GM21576 (cell line): ENCODE measurements around the gene DEPDC5.

Experiments used
- ATAC-seq: cut with Tn5 transposase; IDR thresholded peaks from one replicate; pipeline ENCODE4 v1.9.1; 2021; ENCODE audit warnings: mild to moderate bottlenecking, moderate library complexity; ENCODE audit not compliant: unreplicated experiment

DEPDC5 gene

GRCh38 chr22:31883989-31884388 is 130.2 kb downstream of the DEPDC5 start:
- ATAC-seq = no peak

GRCh38 chr22:31891366-31892079 is 137.7 kb downstream of the DEPDC5 start:
- no peak for ATAC-seq

- ATAC-seq = no peak
Observed at GRCh38 chr22:31892080-31892433, 138.2 kb downstream of the DEPDC5 start.

GRCh38 chr22:31893460-31893859 is 139.6 kb downstream of the DEPDC5 start:
- no peak for ATAC-seq

- ATAC-seq = no peak
Observed at GRCh38 chr22:31895411-31896123, 141.7 kb downstream of the DEPDC5 start.

- ATAC-seq = no peak
Observed at GRCh38 chr22:31896472-31896871, 142.7 kb downstream of the DEPDC5 start.

GRCh38 chr22:31897842-31898805 is 144.3 kb downstream of the DEPDC5 start:
- no peak for ATAC-seq

GRCh38 chr22:31898926-31899325 is 145.1 kb downstream of the DEPDC5 start:
- ATAC-seq = no peak

- no peak for ATAC-seq
Observed at GRCh38 chr22:31899669-31900068, 145.8 kb downstream of the DEPDC5 start.

- no peak for ATAC-seq
Observed at GRCh38 chr22:31901388-31902137, 147.7 kb downstream of the DEPDC5 start.

GRCh38 chr22:31904651-31905050 is 150.8 kb downstream of the DEPDC5 start:
- no peak for ATAC-seq

- no peak for ATAC-seq
Observed at GRCh38 chr22:31905356-31905755, 151.5 kb downstream of the DEPDC5 start.

GRCh38 chr22:31906086-31906485 is 152.3 kb downstream of the DEPDC5 start:
- ATAC-seq = no peak

- no peak for ATAC-seq
Observed at GRCh38 chr22:31906569-31906968, 152.8 kb downstream of the DEPDC5 start.

- no peak for ATAC-seq
Observed at GRCh38 chr22:31909977-31910376, 156.2 kb downstream of the DEPDC5 start.

GRCh38 chr22:31911565-31912406 is 158.0 kb downstream of the DEPDC5 start:
- ATAC-seq = no peak

GRCh38 chr22:31912407-31912743 is 158.6 kb downstream of the DEPDC5 start:
- ATAC-seq = no peak

- ATAC-seq = no peak
Observed at GRCh38 chr22:31915586-31915985, 161.8 kb downstream of the DEPDC5 start.

- ATAC-seq = no peak
Observed at GRCh38 chr22:31917227-31917921, 163.6 kb downstream of the DEPDC5 start.
